IMR-90 (cell line): ENCODE data around the gene SRPK2.

Source experiments
- CEBPB ChIP-seq: IDR thresholded peaks from 2 replicates; pipeline ENCODE4 v1.6.1; 2012; ENCODE audit warnings: low read depth, low read length, improper control_type of control experiment
- CHD1 ChIP-seq: IDR thresholded peaks from 2 replicates; pipeline ENCODE4 v1.6.1; 2012; ENCODE audit warnings: low read depth, low read length, improper control_type of control experiment
- CTCF ChIP-seq: conservative IDR thresholded peaks from 2 replicates; pipeline ENCODE4 v1.5.1; 2012; ENCODE audit warnings: mild to moderate bottlenecking, low read depth, low read length, improper control_type of control experiment
- MAZ ChIP-seq: IDR thresholded peaks from 2 replicates; pipeline ENCODE4 v1.6.1; 2012; ENCODE audit warnings: low read depth, mild to moderate bottlenecking, low read length, improper control_type of control experiment, moderate library complexity, borderline replicate concordance
- POLR2A ChIP-seq: IDR thresholded peaks from 2 replicates; pipeline ENCODE4 v1.6.1; 2012; ENCODE audit warnings: mild to moderate bottlenecking, low read depth, low read length
- RCOR1 ChIP-seq: IDR thresholded peaks from 2 replicates; pipeline ENCODE4 v1.6.1; 2012; ENCODE audit warnings: mild to moderate bottlenecking, low read length, improper control_type of control experiment; ENCODE audit not compliant: insufficient replicate concordance
- SMC3 ChIP-seq: fragments of 150-350 bp; IDR thresholded peaks from 2 replicates; pipeline ENCODE4 v1.6.1; 2016; ENCODE audit warnings: low read depth, mild to moderate bottlenecking, antibody characterized with exemption, low read length, moderate library complexity

DNA sequence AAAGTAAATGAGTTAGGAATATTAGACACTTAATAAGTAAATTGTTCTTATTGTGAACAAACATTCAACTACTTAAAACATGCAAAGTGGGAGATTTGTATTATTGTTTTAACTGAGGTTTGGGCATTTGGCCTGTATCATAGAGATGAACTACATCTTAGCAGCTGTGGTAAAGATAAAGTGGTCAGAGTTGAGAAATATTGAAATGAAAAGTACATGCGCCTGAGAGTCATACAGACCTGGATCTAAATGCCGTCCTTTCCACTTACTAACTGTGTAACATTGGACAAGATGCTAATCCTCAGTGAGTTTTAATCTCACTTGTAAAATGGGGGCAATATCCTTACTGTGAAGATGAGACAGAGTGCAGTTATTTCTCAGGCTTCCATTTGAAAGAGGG lies 300.3 kb downstream of the SRPK2 start:
- no peak for TF ChIP-seq POLR2A
- TF ChIP-seq CTCF, result no peak
- no peak for TF ChIP-seq MAZ
- TF ChIP-seq CHD1, result no peak
- TF ChIP-seq RCOR1, result no peak
- TF ChIP-seq CEBPB, result no peak
- no peak for TF ChIP-seq SMC3
